Glutamatergic neuron (in vitro differentiated cells): ENCODE measurements around the gene FSIP1. TPM values are rescaled to one million over a fixed set of nuclear protein-coding genes. Genes with fewer than 3 reads are reported as not detected.

ENCODE experiments used
- DNase-seq: peaks from one replicate; pipeline ENCODE4 v3.0.0; 2022
- H3K27ac Mint-ChIP-seq: one replicate; pipeline ENCODE4 v1.8.0; 2020; ENCODE audit warnings: mild to moderate bottlenecking, mixed read lengths, inconsistent platforms; ENCODE audit not compliant: unreplicated experiment
- H3K27me3 Mint-ChIP-seq: one replicate; pipeline ENCODE4 v1.8.0; 2020; ENCODE audit warnings: mild to moderate bottlenecking, moderate library complexity, mixed read lengths, inconsistent platforms; ENCODE audit not compliant: unreplicated experiment
- H3K36me3 Mint-ChIP-seq: one replicate; pipeline ENCODE4 v1.8.0; 2020; ENCODE audit warnings: mild to moderate bottlenecking, mixed read lengths, inconsistent platforms; ENCODE audit not compliant: unreplicated experiment
- H3K4me1 Mint-ChIP-seq: one replicate; pipeline ENCODE4 v1.8.0; 2020; ENCODE audit warnings: mild to moderate bottlenecking, low read depth, mixed read lengths, inconsistent platforms; ENCODE audit not compliant: unreplicated experiment
- H3K4me3 Mint-ChIP-seq: one replicate; pipeline ENCODE4 v1.8.0; 2020; ENCODE audit warnings: mild to moderate bottlenecking, mixed read lengths, inconsistent platforms; ENCODE audit not compliant: unreplicated experiment
- H3K9me3 Mint-ChIP-seq: one replicate; pipeline ENCODE4 v1.8.0; 2020; ENCODE audit warnings: mild to moderate bottlenecking, moderate library complexity, mixed read lengths, inconsistent platforms; ENCODE audit not compliant: unreplicated experiment
- total RNA-seq: library from RNA; stranded (reverse); fragmentation: NEBNext Ultra II Directional; extraction: Animal tissue kit (Norgen Biotek cat#: 25700); gene quantifications from one replicate; pipeline ENCODE4 v1.2.1, GENCODE V29; 2021; ENCODE audit not compliant: unreplicated experiment
- TF ChIP-seq, protein P1 (sequence below): fragments of 200-600 bp; sonication (generic); IDR thresholded peaks from one replicate; pipeline ENCODE4 v1.5.0; 2021; ENCODE audit not compliant: partially characterized antibody, unreplicated experiment

Gene FSIP1
- total RNA-seq, 1 donor from 2014 or later, result 1.5 TPM

DNA sequence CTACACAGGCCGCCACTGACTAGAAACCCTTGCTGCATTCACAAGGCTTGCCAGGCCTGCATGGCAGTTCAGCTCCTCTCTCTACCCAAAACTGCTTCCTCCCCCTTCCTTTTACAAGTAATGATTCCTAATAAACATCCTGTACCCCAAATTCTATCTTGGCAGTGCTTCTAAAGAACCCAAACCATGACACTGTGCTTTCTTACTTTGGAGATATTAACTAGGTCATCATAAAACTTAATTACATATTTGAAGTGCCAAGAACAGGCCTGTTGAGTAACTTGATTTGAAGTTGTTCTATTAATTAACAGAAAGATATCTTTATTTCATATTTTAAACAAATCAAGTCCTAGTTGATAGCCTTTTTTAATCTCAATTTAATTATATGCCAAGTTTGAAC, 113.4 kb downstream of the FSIP1 start:
- no peak for DNase-seq
- H3K4me3 Mint-ChIP-seq, result no peak overlapping the region
- TF ChIP-seq, protein P1, sequence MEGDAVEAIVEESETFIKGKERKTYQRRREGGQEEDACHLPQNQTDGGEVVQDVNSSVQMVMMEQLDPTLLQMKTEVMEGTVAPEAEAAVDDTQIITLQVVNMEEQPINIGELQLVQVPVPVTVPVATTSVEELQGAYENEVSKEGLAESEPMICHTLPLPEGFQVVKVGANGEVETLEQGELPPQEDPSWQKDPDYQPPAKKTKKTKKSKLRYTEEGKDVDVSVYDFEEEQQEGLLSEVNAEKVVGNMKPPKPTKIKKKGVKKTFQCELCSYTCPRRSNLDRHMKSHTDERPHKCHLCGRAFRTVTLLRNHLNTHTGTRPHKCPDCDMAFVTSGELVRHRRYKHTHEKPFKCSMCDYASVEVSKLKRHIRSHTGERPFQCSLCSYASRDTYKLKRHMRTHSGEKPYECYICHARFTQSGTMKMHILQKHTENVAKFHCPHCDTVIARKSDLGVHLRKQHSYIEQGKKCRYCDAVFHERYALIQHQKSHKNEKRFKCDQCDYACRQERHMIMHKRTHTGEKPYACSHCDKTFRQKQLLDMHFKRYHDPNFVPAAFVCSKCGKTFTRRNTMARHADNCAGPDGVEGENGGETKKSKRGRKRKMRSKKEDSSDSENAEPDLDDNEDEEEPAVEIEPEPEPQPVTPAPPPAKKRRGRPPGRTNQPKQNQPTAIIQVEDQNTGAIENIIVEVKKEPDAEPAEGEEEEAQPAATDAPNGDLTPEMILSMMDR, result no peak
- H3K36me3 Mint-ChIP-seq, result no peaks in the 10 kb centered on the region
- no peaks in the 10 kb centered on the region for H3K4me1 Mint-ChIP-seq
- no peaks in the 10 kb centered on the region for H3K9me3 Mint-ChIP-seq
- no peaks in the 10 kb centered on the region for H3K27me3 Mint-ChIP-seq
- H3K27ac Mint-ChIP-seq, result no peak overlapping the region

DNA sequence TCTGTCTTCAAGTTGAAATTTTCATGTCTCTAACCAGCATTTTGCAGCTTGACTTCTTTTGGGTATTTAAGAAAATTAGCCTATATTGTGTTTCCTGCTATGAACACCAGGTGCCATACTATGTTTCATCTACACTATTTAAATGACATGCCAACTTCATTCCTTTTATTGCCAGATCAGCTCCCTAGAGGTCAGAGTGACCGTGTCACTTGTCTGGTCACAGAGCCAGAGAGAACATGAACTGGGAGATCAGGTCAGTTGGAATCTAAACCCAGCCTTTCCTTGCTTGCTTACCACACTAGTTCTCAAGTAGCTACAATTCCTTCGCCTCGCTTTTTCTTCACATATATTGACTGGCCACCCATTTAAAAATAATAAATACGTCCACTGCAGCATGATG, 114.2 kb downstream of the FSIP1 start:
- no peaks in the 10 kb centered on the region for H3K9me3 Mint-ChIP-seq
- no peaks in the 10 kb centered on the region for H3K36me3 Mint-ChIP-seq
- TF ChIP-seq, protein P1, result no peak
- DNase-seq, result no peak
- H3K4me3 Mint-ChIP-seq, result no peak overlapping the region
- H3K27me3 Mint-ChIP-seq, result no peaks in the 10 kb centered on the region
- no peaks in the 10 kb centered on the region for H3K4me1 Mint-ChIP-seq
- H3K27ac Mint-ChIP-seq, result no peak overlapping the region

DNA sequence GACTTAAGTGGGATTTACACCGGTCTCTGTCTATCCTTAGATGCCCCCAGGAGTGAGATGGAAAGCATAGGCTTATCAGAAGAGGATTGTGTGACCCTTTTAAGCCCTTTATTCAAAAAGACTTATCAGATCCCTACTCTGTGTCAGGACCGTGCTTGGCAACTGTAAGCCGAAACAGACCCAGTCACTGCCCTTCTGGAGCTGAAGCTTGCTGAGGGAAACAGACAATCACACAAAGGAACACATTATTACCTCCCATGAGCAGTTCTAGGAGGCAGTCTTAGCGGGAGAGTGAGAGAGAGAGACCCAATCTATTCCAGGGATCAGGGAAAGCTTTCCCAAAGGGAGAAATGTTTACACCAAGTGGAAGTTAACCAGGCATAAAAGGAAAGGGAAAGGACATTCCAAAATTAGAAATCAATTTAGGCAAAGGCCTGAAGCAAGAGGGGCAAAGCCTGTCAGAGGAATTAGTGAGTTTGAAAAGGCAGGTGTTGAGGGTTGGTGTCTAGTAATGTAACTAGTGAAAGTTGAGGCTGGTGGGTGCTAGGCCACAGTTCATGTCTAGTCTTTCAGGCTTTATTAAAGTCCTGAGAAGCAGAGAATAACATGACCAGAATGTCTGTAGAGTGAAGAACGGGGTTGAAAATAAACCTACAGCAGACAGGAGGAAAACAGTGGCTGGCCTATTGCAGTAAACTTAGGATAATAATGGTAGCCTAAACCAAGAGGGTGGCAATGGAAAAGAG, 115.1 kb downstream of the FSIP1 start:
- H3K4me1 Mint-ChIP-seq, result no peaks in the 10 kb centered on the region
- H3K9me3 Mint-ChIP-seq, result no peaks in the 10 kb centered on the region
- H3K27me3 Mint-ChIP-seq, result no peaks in the 10 kb centered on the region
- H3K27ac Mint-ChIP-seq, result no peak overlapping the region
- H3K36me3 Mint-ChIP-seq, result no peaks in the 10 kb centered on the region
- TF ChIP-seq, protein P1, result no peak
- H3K4me3 Mint-ChIP-seq, result no peak overlapping the region
- no peak for DNase-seq

DNA sequence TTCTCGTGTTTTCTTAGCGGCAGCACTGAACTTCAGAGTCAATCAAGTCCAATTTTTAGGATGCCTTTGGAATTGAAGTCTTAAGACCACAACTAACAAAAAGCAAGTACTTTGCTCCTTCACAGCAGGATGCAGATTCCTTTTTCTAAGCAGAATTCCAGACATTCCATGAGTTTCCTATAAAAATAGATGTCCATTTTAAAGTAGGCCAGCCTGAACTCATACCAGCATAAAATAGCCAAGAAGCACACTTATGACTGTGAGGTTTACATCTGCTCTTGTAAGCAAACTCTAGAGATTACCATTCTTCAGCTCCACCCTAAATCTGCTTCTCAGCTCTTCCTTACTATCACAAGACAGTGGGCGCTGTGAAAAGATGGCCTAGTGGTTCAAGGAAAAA, 116.0 kb downstream of the FSIP1 start:
- TF ChIP-seq, protein P1, result no peak
- H3K27ac Mint-ChIP-seq, result no peak overlapping the region
- H3K9me3 Mint-ChIP-seq, result no peaks in the 10 kb centered on the region
- no peaks in the 10 kb centered on the region for H3K4me1 Mint-ChIP-seq
- no peaks in the 10 kb centered on the region for H3K27me3 Mint-ChIP-seq
- no peak overlapping the region for H3K4me3 Mint-ChIP-seq
- no peaks in the 10 kb centered on the region for H3K36me3 Mint-ChIP-seq
- DNase-seq, result no peak

DNA sequence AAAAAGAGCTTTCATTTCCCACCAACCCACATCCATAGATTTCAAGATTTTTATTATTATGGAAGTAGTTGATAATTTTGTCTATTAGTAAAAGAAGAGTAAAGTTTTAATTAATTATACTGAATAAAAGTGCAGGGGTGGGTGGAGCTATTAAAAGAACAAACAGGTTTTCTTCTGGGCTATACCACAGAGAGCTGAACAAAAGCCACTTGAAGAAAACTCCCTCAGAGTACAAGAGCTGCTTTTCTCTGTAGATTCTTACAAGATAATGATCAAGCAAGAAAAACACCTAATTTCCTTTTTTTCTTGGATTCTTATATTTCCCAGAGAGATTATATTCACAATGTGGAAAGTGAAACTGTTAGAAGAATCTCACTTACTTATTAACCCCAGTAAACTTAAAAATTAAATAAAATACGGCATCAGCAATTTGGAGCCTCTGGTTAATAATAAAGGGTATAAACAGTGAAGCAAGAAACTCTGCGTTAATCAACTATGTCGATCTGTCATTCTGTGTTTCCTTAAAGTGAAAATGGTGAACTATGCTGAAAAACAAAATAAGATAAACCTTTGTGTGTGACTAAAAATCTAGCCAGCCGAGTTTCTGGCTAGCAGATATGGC, 116.9 kb downstream of the FSIP1 start:
- H3K9me3 Mint-ChIP-seq, result no peaks in the 10 kb centered on the region
- no peaks in the 10 kb centered on the region for H3K27me3 Mint-ChIP-seq
- no peak for DNase-seq
- H3K4me1 Mint-ChIP-seq, result no peaks in the 10 kb centered on the region
- no peaks in the 10 kb centered on the region for H3K36me3 Mint-ChIP-seq
- no peak overlapping the region for H3K4me3 Mint-ChIP-seq
- H3K27ac Mint-ChIP-seq, result no peak overlapping the region
- TF ChIP-seq, protein P1, result no peak
